Fibroblast of lung (primary cell): Measurements from ENCODE around the gene CARMIL3. TPM values are rescaled to one million over a fixed set of nuclear protein-coding genes. Genes with fewer than 3 reads are reported as not detected.

Experiments used
- DNase-seq, 2 donors: peaks; one replicate each; pipeline versions ENCODE4 v3.0.0 to v3.0.0-alpha.2; 2010; ENCODE audit warnings: low read depth in 2 of 2
- H2AFZ ChIP-seq: 2 replicates; pipeline ENCODE4 v1.5.1; 2012; ENCODE audit warnings: low read length, control low read depth, inconsistent platforms
- H3K27ac ChIP-seq: 2 replicates; pipeline ENCODE4 v1.5.1; 2011; ENCODE audit warnings: low read length, control low read depth; ENCODE audit not compliant: insufficient read depth
- H3K27me3 ChIP-seq: 2 replicates; pipeline ENCODE4 v1.5.1; 2011; ENCODE audit warnings: mild to moderate bottlenecking, low read length; ENCODE audit not compliant: control insufficient read depth, insufficient read depth
- H3K36me3 ChIP-seq: 2 replicates; pipeline ENCODE4 v1.5.1; 2011; ENCODE audit warnings: low read length; ENCODE audit not compliant: control insufficient read depth, insufficient read depth
- H3K4me1 ChIP-seq: 2 replicates; pipeline ENCODE4 v1.5.1; 2011; ENCODE audit warnings: low read length; ENCODE audit not compliant: control insufficient read depth, insufficient read depth; ENCODE audit errors: extremely low read depth
- H3K4me2 ChIP-seq: 2 replicates; pipeline ENCODE4 v1.5.1; 2011; ENCODE audit warnings: low read length, control low read depth; ENCODE audit not compliant: insufficient read depth; ENCODE audit errors: extremely low read depth
- H3K4me3 ChIP-seq, 4 experiments: fragments of 200-600 bp in 1 of 4; sonication (generic) in 1 of 4; replicated peaks in 1 of 4; 2 replicates each; pipeline ENCODE4 v1.5.1; 2011 to 2016; ENCODE audit warnings: low read length in 4 of 4, low read depth in 3 of 4, mild to moderate bottlenecking in 3 of 4, control low read depth in 2 of 4, inconsistent platforms in 1 of 4, mixed read lengths in 1 of 4; ENCODE audit not compliant: insufficient read depth in 1 of 4; ENCODE audit errors: control extremely low read depth in 1 of 4
- H3K79me2 ChIP-seq: 2 replicates; pipeline ENCODE4 v1.5.1; 2012; ENCODE audit warnings: mild to moderate bottlenecking, low read length, inconsistent platforms; ENCODE audit not compliant: control insufficient read depth, insufficient read depth
- H3K9ac ChIP-seq: 2 replicates; pipeline ENCODE4 v1.5.1; 2011; ENCODE audit warnings: mild to moderate bottlenecking, low read length, control low read depth; ENCODE audit not compliant: insufficient read depth
- H3K9me3 ChIP-seq: 2 replicates; pipeline ENCODE4 v1.5.1; 2012; ENCODE audit warnings: low read depth, low read length; ENCODE audit not compliant: control insufficient read depth, insufficient read depth
- H4K20me1 ChIP-seq: 2 replicates; pipeline ENCODE4 v1.5.1; 2011; ENCODE audit warnings: low read length; ENCODE audit not compliant: control insufficient read depth, insufficient read depth; ENCODE audit errors: extremely low read depth
- EZH2 ChIP-seq: IDR thresholded peaks from 2 replicates; pipeline ENCODE4 v1.5.1; 2012; ENCODE audit warnings: low read length, control low read depth, mild to moderate bottlenecking; ENCODE audit errors: missing control alignments
- polyA plus RNA-seq, 2 donors: library from polyadenylated mRNA; depleted of rRNA in 1 of 2; stranded (reverse) in 1 of 2; unstranded in 1 of 2; fragments of >200 nt; gene quantifications; 2 replicates each; pipeline ENCODE4 v1.2.1, GENCODE V29; 2011 to 2012; ENCODE audit warnings: missing spikeins in 1 of 2
- total RNA-seq: library from RNA; depleted of rRNA; stranded (reverse); fragments of >200 nt; gene quantifications from 2 replicates; pipeline ENCODE4 v1.2.1, GENCODE V29; 2014
- TF ChIP-seq, protein P1 (sequence below), 2 donors: IDR thresholded peaks in 1 of 2; conservative IDR thresholded peaks in 1 of 2; 1 replicate in 1 of 2; 2 replicates in 1 of 2; pipeline ENCODE4 v1.5.1; 2011 to 2012; ENCODE audit warnings: low read length in 2 of 2, control low read depth in 1 of 2, inconsistent platforms in 1 of 2, low read depth in 1 of 2, mild to moderate bottlenecking in 1 of 2

CARMIL3 gene
- total and polyA plus RNA-seq, 2 donors (not counting 1 experiment from before 2014, with no cell fraction given) = 0.17 TPM; not detected in 1

GRCh38 chr14:24114532-24115421, 63.0 kb downstream of the CARMIL3 start, which contains the start of the genes DCAF11 and NRL:
Gene DCAF11, plus strand, starts transcription at chr14:24114777. Its CDS starts 818 bp downstream, at chr14:24115595.
Gene NRL, minus strand, starts transcription at chr14:24114949. Its CDS starts 32,101 bp downstream, at chr14:24082848.
- H3K27me3 ChIP-seq = no peaks in the 10 kb centered on the region
- no peaks in the 10 kb centered on the region for H4K20me1 ChIP-seq
- TF ChIP-seq, protein P1, sequence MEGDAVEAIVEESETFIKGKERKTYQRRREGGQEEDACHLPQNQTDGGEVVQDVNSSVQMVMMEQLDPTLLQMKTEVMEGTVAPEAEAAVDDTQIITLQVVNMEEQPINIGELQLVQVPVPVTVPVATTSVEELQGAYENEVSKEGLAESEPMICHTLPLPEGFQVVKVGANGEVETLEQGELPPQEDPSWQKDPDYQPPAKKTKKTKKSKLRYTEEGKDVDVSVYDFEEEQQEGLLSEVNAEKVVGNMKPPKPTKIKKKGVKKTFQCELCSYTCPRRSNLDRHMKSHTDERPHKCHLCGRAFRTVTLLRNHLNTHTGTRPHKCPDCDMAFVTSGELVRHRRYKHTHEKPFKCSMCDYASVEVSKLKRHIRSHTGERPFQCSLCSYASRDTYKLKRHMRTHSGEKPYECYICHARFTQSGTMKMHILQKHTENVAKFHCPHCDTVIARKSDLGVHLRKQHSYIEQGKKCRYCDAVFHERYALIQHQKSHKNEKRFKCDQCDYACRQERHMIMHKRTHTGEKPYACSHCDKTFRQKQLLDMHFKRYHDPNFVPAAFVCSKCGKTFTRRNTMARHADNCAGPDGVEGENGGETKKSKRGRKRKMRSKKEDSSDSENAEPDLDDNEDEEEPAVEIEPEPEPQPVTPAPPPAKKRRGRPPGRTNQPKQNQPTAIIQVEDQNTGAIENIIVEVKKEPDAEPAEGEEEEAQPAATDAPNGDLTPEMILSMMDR (conservative IDR thresholded peaks at IDR 0.05 in 1 of 2, IDR thresholded peaks at IDR 0.05 in 1 of 2; ENCODE audit: low read depth in 1 of 2, low read length in 2 of 2) = no peak
- no peak for TF ChIP-seq EZH2
- H3K27ac ChIP-seq = peak within 1 kb of the TSS; percentile 98
- peak within 1 kb of the TSS; percentile 96 for H2AFZ ChIP-seq
- peaks cover 5% of the 10 kb centered on the region for H3K4me1 ChIP-seq
- H3K4me2 ChIP-seq = peak within 1 kb of the TSS; percentile 100
- peak within 1 kb of the TSS; percentile 39 to 96 (median 72) for H3K4me3 ChIP-seq
- no peaks in the 10 kb centered on the region for H3K79me2 ChIP-seq
- H3K36me3 ChIP-seq = no peaks in the 10 kb centered on the region
- DNase-seq = peak; percentile 100
- H3K9ac ChIP-seq = peak within 1 kb of the TSS; percentile 96
- H3K9me3 ChIP-seq = no peaks in the 10 kb centered on the region

- H3K4me1 ChIP-seq = peaks cover 5% of the 10 kb centered on the region
- no peaks in the 10 kb centered on the region for H3K9me3 ChIP-seq
- DNase-seq = no peak
- H3K27me3 ChIP-seq = no peaks in the 10 kb centered on the region
- peak overlapping the region; percentile 98 for H3K27ac ChIP-seq
- no peaks in the 10 kb centered on the region for H3K79me2 ChIP-seq
- H3K4me2 ChIP-seq = peak overlapping the region; percentile 90
- peak overlapping the region; percentile 27 for H2AFZ ChIP-seq
- peak overlapping the region; percentile 39 to 96 (median 63) for H3K4me3 ChIP-seq
- no peaks in the 10 kb centered on the region for H4K20me1 ChIP-seq
- no peaks in the 10 kb centered on the region for H3K36me3 ChIP-seq
- H3K9ac ChIP-seq = peak overlapping the region; percentile 96
- TF ChIP-seq, protein P1 (conservative IDR thresholded peaks at IDR 0.05 in 1 of 2, IDR thresholded peaks at IDR 0.05 in 1 of 2; ENCODE audit: low read depth in 1 of 2, low read length in 2 of 2) = no peak
- TF ChIP-seq EZH2 = no peak
Measured at GRCh38 chr14:24115422-24116127, 63.8 kb downstream of the CARMIL3 start.
